KMS-11 (cell line): Measurements from ENCODE around the gene APOH.
"Not testable (repeated sequence)": the region's sequence is repeated elsewhere in the genome, so short reads cannot be mapped to it uniquely, and the experiment has no call there.

Experiments used
- H2AFZ ChIP-seq: fragments of 200-600 bp; sonication (generic); 2 replicates; pipeline ENCODE4 v1.6.1; 2016; ENCODE audit warnings: antibody characterized with exemption, mixed run types, low read depth
- H3K27ac ChIP-seq: fragments of 200-600 bp; sonication (generic); 2 replicates; pipeline ENCODE4 v1.6.1; 2016; ENCODE audit warnings: mild to moderate bottlenecking, mixed run types
- H3K27me3 ChIP-seq: fragments of 200-600 bp; sonication (generic); 2 replicates; pipeline ENCODE4 v1.6.1; 2017; ENCODE audit warnings: mild to moderate bottlenecking, low read depth, mixed run types, moderate library complexity; ENCODE audit not compliant: insufficient read depth
- H3K36me3 ChIP-seq: fragments of 200-600 bp; sonication (generic); 2 replicates; pipeline ENCODE4 v1.6.1; 2017; ENCODE audit warnings: mild to moderate bottlenecking, mixed run types; ENCODE audit not compliant: insufficient read depth
- H3K4me1 ChIP-seq: fragments of 200-600 bp; sonication (generic); 2 replicates; pipeline ENCODE4 v1.6.1; 2016; ENCODE audit warnings: mild to moderate bottlenecking, low read depth, mixed run types; ENCODE audit not compliant: poor library complexity, severe bottlenecking
- H3K4me2 ChIP-seq: fragments of 200-600 bp; sonication (generic); 2 replicates; pipeline ENCODE4 v1.7.0; 2016; ENCODE audit warnings: mild to moderate bottlenecking, mixed run types
- H3K4me3 ChIP-seq: fragments of 200-600 bp; sonication (generic); IDR thresholded peaks from 2 replicates; pipeline ENCODE4 v1.6.1; 2017; ENCODE audit warnings: low read depth, low read length, mixed read lengths; ENCODE audit not compliant: insufficient read depth
- H3K79me2 ChIP-seq: fragments of 200-600 bp; sonication (generic); 2 replicates; pipeline ENCODE4 v1.6.1; 2016; ENCODE audit warnings: low read depth, mixed run types; ENCODE audit not compliant: insufficient read depth
- H3K9ac ChIP-seq: fragments of 200-600 bp; sonication (generic); 2 replicates; pipeline ENCODE4 v1.6.1; 2016; ENCODE audit warnings: mild to moderate bottlenecking, mixed run types
- H4K20me1 ChIP-seq: fragments of 200-600 bp; sonication (generic); 2 replicates; pipeline ENCODE4 v1.6.1; 2016; ENCODE audit warnings: mild to moderate bottlenecking, mixed run types; ENCODE audit not compliant: insufficient read depth
- TF ChIP-seq, protein P1 (sequence below): fragments of 200-600 bp; sonication (generic); conservative IDR thresholded peaks from 2 replicates; pipeline ENCODE4 v1.6.1; 2017; ENCODE audit warnings: low read depth, mild to moderate bottlenecking, antibody characterized with exemption, low read length, moderate library complexity, mixed read lengths

APOH gene

DNA sequence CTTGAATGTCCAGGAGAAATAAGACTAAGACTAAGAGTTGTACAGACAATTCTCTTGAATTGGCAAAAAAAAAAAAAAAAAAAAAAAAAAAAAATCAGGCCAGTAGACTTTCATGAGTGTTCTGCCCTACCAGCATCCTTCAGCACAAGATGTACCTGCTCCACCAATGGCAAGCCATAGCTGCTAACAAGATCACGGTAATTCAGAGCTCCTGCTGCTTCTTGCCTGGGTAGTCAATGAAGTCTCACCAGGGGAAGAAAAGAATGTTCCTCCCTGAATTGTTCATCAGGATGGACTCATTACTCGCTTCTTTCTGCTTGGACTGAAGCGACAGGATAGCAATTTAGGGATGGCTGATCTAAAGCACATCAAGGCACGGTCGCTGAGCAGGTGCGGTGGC is 31.1 kb upstream of the APOH start:
- TF ChIP-seq, protein P1, sequence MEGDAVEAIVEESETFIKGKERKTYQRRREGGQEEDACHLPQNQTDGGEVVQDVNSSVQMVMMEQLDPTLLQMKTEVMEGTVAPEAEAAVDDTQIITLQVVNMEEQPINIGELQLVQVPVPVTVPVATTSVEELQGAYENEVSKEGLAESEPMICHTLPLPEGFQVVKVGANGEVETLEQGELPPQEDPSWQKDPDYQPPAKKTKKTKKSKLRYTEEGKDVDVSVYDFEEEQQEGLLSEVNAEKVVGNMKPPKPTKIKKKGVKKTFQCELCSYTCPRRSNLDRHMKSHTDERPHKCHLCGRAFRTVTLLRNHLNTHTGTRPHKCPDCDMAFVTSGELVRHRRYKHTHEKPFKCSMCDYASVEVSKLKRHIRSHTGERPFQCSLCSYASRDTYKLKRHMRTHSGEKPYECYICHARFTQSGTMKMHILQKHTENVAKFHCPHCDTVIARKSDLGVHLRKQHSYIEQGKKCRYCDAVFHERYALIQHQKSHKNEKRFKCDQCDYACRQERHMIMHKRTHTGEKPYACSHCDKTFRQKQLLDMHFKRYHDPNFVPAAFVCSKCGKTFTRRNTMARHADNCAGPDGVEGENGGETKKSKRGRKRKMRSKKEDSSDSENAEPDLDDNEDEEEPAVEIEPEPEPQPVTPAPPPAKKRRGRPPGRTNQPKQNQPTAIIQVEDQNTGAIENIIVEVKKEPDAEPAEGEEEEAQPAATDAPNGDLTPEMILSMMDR: no peak
- Histone ChIP-seq H3K4me2 (no peak overlapping the region), H3K27ac (no peak overlapping the region), H3K36me3 (no peaks in the 10 kb centered on the region), H4K20me1 (no peaks in the 10 kb centered on the region), H2AFZ (no peak overlapping the region), H3K9ac (no peak overlapping the region), H3K27me3 (no peaks in the 10 kb centered on the region), H3K4me3 (no peak overlapping the region), H3K79me2 (no peaks in the 10 kb centered on the region), H3K4me1 (peaks cover 21% of the 10 kb centered on the region)

DNA sequence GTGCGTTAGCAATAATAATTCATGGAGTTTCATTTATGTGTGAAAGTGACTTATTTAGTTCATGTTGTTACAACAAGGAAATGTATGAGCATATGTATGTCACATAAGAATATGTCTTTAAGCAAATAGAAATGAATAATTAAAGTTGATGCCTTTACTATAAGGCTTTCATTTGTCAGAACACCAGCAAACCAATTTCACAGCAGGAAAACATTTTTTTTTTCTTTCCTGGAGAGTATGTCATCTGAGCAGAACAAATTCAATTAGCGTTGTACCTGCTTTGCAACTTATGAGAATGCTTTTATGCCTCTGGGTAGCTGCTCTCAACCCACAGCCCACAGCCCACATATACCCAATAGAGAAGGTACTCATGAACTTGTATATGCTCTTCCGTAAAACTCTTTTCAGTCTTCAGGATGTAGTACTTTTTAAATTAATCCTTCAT is 26.3 kb upstream of the APOH start:
- Histone ChIP-seq H3K4me1 (no peaks in the 10 kb centered on the region), H4K20me1 (no peaks in the 10 kb centered on the region), H3K27ac (no peak overlapping the region), H3K4me2 (no peak overlapping the region), H3K9ac (no peak overlapping the region), H3K36me3 (no peaks in the 10 kb centered on the region), H3K4me3 (no peak overlapping the region), H2AFZ (no peak overlapping the region), H3K27me3 (no peaks in the 10 kb centered on the region), H3K79me2 (no peaks in the 10 kb centered on the region)
- TF ChIP-seq, protein P1: no peak

DNA sequence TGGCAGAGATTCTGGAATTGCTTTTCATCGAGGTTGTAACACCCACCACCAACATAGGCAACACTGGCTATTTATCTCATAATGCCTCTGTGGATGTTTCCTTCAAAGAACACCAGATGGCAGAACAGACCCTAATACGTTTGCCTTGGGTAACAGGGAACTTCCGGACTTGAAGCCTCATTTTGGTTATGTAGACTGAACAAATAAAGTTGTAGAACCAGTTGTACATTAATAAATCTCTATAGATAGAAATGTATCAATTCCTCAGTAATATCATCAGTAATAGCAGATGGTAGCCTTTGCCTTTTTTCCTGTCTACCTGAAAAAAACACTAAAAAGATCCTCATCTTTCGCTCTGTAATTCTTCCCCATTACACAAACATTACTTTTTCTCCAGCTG is 25.9 kb upstream of the APOH start:
- Histone ChIP-seq H3K27me3 (no peaks in the 10 kb centered on the region), H3K36me3 (no peaks in the 10 kb centered on the region), H3K79me2 (no peaks in the 10 kb centered on the region), H3K4me3 (no peak overlapping the region), H4K20me1 (no peaks in the 10 kb centered on the region), H3K9ac (no peak overlapping the region), H3K4me1 (no peaks in the 10 kb centered on the region), H3K4me2 (no peak overlapping the region), H3K27ac (no peak overlapping the region), H2AFZ (no peak overlapping the region)
- TF ChIP-seq, protein P1: peak; percentile 70

DNA sequence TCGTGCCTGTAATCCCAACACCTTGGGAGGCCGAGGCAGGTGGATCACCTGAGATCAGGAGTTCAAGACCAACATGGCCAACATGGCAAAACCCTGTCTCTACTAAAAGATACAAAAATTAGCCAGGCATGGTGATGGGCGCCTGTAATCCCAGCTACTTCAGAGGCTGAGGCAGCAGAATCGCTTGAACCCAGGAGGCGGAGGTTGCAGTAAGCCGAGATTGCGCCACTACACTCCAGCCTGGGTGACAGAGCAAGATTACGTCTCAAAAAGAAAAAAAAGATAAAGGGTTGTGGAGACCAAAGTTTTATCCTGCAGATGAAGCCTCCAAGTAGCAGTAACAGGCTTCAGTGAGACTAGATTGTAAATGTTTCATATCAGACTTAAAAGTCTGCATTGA is 24.2 kb upstream of the APOH start:
- H3K27me3 ChIP-seq, H4K20me1 ChIP-seq, H3K4me1 ChIP-seq, H3K27ac ChIP-seq, H2AFZ ChIP-seq, H3K4me3 ChIP-seq, H3K9ac ChIP-seq, H3K36me3 ChIP-seq, H3K79me2 ChIP-seq, H3K4me2 ChIP-seq: not testable (repeated sequence)

DNA sequence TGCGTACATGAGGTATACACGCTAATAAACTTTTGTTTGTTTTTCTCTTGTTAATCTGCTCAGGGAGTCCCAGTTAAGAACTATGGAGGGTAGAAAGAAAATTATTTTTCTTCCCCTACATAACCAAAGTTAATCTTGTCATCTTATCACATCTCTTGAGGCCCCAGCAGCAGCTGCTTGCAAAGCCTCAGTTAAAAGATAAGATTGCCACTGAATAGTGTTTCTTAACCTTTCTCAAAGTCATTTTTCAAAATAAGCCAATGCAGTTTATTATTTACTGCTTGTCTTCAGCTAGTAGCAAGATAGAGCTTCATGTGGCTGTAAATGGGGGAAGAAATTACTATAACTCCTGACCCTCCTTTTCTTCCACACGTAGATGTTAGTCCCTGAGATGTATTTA is 21.5 kb upstream of the APOH start:
- TF ChIP-seq, protein P1: no peak
- no peaks in the 10 kb centered on the region for H3K79me2 ChIP-seq
- no peak overlapping the region for H2AFZ ChIP-seq
- no peak overlapping the region for H3K4me3 ChIP-seq
- H4K20me1 ChIP-seq: no peaks in the 10 kb centered on the region
- H3K36me3 ChIP-seq: no peaks in the 10 kb centered on the region
- no peak overlapping the region for H3K27ac ChIP-seq
- H3K4me1 ChIP-seq: peaks cover 19% of the 10 kb centered on the region
- no peaks in the 10 kb centered on the region for H3K27me3 ChIP-seq
- no peak overlapping the region for H3K4me2 ChIP-seq
- H3K9ac ChIP-seq: no peak overlapping the region
